Skeletal muscle tissue (tissue), 4 donors: Measurements from ENCODE around the gene FKTN. TPM values are rescaled to one million over a fixed set of nuclear protein-coding genes. Genes with fewer than 3 reads are reported as not detected.

ENCODE experiments used
- H3K27ac ChIP-seq: one replicate; pipeline ENCODE4 v1.7.0; 2013; ENCODE audit warnings: mild to moderate bottlenecking, low read depth, low read length, inconsistent platforms
- H3K27me3 ChIP-seq, 3 donors: one replicate each; pipeline ENCODE4 v1.7.0; 2013; ENCODE audit warnings: low read length in 3 of 3; ENCODE audit not compliant: control insufficient read depth in 3 of 3, insufficient read depth in 3 of 3
- H3K36me3 ChIP-seq, 3 donors: one replicate each; pipeline ENCODE4 v1.7.0; 2013; ENCODE audit warnings: low read length in 3 of 3; ENCODE audit not compliant: control insufficient read depth in 3 of 3, insufficient read depth in 3 of 3
- H3K4me1 ChIP-seq, 3 donors: one replicate each; pipeline ENCODE4 v1.7.0; 2013; ENCODE audit warnings: low read length in 3 of 3, mild to moderate bottlenecking in 3 of 3; ENCODE audit not compliant: control insufficient read depth in 3 of 3, insufficient read depth in 3 of 3
- H3K4me3 ChIP-seq, 3 donors: one replicate each; pipeline ENCODE4 v1.7.0; 2013; ENCODE audit warnings: low read length in 3 of 3
- H3K9ac ChIP-seq, 3 donors: one replicate each; pipeline ENCODE4 v1.7.0; 2013; ENCODE audit warnings: low read length in 3 of 3, mild to moderate bottlenecking in 3 of 3, moderate library complexity in 2 of 3, low read depth in 1 of 3
- H3K9me3 ChIP-seq, 3 donors: one replicate each; pipeline ENCODE4 v1.7.0; 2013; ENCODE audit warnings: low read length in 3 of 3; ENCODE audit not compliant: control insufficient read depth in 3 of 3
- total RNA-seq: library from RNA; depleted of rRNA; stranded (reverse); fragments of >200 nt; gene quantifications from one replicate; pipeline ENCODE4 v1.2.3, GENCODE V29; 2014
- donor health status: Osteomylitis.

Gene FKTN
- total RNA-seq, 1 donor from 2014 or later = 13.0 TPM

DNA sequence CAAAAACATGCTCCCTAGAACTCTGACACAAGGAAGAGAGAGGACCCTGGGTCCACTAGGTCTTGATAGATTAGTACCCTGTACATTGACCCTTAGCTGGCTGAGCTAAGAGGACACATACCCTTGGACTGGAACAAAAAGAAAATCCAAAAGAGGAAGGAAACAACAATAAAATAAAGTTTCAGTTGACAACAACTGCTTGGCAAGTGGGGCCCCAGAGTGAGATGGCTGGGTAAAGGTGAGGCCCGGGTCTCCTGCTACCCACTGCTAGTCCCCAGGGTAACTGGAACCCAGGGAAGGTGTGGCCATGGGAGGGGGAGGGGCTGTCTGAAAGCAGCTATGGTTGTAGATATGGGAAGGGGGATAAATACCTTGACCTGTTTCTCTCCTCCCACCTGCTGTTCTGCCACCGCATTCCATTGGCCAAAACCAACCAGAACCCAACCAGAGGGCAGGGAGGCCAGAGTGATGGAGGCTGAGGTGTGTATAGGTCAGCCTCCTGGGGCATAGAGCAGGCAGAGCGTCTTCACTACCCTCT lies 116.0 kb downstream of the FKTN start:
- no peaks in the 10 kb centered on the region for H3K9me3 ChIP-seq
- H3K27ac ChIP-seq = no peak overlapping the region
- H3K36me3 ChIP-seq = no peaks in the 10 kb centered on the region
- peaks cover 0 to 4% (median 0%) of the 10 kb centered on the region in 3 donors for H3K4me1 ChIP-seq
- no peak overlapping the region for H3K9ac ChIP-seq
- no peak overlapping the region for H3K4me3 ChIP-seq
- peaks cover 0 to 3% (median 0%) of the 10 kb centered on the region in 3 donors for H3K27me3 ChIP-seq

DNA sequence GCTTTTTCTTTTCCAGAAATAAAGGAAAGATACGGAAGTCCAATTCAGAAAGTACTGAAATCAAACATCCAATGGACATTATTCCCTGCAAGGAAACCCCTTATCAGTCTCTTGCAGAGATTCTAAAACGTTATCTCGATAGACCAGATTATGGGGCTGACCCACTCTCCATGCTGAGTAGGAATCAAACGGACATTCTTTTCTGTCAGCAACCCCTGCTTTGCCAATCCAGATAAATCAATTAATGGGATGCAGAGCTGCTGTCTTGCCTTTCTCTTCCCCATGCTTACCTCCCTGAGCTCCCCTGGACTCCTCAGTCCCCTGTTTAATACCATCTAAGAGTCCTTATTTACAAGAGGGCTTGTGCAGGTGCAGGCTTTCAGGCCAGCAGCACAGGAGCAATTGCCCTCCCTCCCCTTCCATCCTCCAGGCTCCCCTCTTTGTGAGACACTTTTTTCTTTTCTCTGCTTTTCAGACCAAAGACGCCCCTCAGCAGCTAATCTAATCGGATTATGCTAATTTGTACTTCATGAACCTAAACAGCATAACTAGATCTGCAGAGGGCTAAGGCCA lies 118.5 kb downstream of the FKTN start:
- H3K27ac ChIP-seq = no peak overlapping the region
- no peaks in the 10 kb centered on the region for H3K36me3 ChIP-seq
- H3K4me1 ChIP-seq = peaks cover 4 to 5% (median 4%) of the 10 kb centered on the region in 3 donors
- no peak overlapping the region for H3K4me3 ChIP-seq
- no peaks in the 10 kb centered on the region for H3K27me3 ChIP-seq
- no peak overlapping the region for H3K9ac ChIP-seq
- H3K9me3 ChIP-seq = no peaks in the 10 kb centered on the region

DNA sequence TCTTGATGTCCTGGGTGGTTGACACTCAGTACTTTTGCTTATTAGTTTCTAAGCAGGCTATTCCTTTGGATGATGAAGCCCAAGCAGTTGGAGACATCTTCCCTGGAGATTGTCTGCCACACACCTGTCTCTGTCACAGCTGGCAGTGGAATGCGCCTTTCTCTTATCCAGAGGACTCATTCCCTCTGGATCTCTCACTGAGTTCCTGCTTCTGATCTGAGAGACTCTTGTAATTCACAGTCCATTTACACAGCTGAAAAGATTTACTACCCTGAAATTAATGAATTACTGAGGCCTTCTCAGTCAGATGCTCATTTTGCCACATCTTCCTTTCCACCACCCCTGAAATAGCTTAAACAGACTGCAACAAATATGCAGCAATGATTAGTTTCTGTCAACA lies 120.2 kb downstream of the FKTN start:
- Histone ChIP-seq H3K9me3 (no peaks in the 10 kb centered on the region), H3K27me3 (no peaks in the 10 kb centered on the region), H3K36me3 (no peaks in the 10 kb centered on the region), H3K4me3 (no peak overlapping the region), H3K9ac (no peak overlapping the region), H3K4me1 (peaks cover 4 to 5% (median 4%) of the 10 kb centered on the region in 3 donors), H3K27ac (no peak overlapping the region)

DNA sequence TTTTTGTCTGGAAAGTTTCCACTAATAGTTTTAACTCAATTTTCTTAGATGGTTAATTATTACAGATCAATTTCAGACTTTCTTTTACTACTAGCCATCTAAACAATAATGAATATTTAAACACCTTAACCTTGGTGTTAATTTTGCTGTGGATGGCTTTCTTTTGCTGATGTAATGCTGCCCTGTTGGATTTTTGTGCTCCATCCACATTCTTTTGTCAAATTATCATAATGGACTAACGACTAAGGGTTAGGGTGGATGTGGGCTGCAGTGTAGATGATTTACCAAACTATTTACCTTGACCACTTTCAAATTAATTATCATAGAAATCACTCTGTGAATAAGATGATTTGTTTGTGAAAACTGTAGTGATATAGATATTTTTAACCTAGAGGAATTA lies 120.8 kb downstream of the FKTN start:
- Histone ChIP-seq H3K9me3 (no peaks in the 10 kb centered on the region), H3K27ac (no peak overlapping the region), H3K4me1 (peaks cover 5 to 10% (median 6%) of the 10 kb centered on the region in 3 donors), H3K27me3 (no peaks in the 10 kb centered on the region), H3K9ac (no peak overlapping the region), H3K36me3 (no peaks in the 10 kb centered on the region), H3K4me3 (no peak overlapping the region)

DNA sequence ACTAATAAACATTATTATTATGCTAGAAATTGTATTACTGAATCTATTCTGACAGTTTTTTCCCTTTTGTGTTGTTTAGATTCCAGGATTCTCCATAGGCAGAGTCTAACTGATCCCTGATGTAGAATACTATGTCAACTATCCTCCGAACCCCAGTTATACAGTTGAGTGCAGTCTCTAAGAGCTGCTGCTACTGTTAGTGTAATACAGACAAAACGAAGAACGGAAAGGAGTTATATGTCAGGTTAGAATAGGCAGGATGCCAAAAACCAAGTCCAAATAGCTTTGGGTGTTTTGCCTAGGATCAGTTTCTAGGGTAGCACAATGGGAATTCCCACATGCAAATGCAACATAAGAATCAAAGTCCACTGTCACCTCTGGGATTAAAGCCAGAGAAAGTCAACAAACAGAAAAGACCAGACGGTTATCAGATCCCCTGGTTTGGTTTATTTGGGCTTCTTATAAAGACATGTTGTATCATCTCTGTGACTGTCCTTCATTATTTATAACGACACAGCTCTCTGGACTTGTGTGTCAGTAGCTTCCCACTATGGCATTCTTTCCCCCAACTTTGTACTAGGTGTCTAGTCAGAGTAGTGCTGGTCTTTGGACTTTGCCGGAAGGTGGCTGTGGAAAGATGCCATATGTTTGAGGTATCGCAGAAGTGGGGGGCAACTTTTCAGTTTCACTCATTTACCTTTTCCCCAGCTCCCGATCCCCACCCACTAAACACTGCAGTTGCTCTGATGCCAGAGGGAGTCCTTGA lies 121.5 kb downstream of the FKTN start:
- peaks cover 5 to 11% (median 9%) of the 10 kb centered on the region in 3 donors for H3K4me1 ChIP-seq
- no peaks in the 10 kb centered on the region for H3K9me3 ChIP-seq
- H3K27ac ChIP-seq = no peak overlapping the region
- H3K36me3 ChIP-seq = no peaks in the 10 kb centered on the region
- no peaks in the 10 kb centered on the region for H3K27me3 ChIP-seq
- no peak overlapping the region for H3K9ac ChIP-seq
- no peak overlapping the region for H3K4me3 ChIP-seq

DNA sequence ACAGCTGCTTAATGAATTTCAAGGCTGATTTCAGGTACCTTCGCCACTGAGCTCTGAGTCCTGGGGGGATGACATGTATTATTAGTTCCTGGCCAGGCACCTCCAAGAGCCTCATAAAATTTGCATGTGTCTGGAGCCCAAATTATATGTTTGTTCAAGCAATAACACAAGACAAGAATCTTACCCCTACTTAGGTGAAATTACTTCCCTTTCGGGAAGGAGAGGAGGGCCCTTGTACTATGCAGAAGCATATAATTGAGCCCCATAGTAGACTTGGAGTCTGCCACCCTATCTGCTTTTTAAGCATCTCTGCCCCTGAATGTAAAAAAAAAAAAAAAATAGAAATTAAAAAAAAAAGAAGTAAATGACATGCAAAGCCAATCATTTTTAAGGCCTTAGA lies 123.4 kb downstream of the FKTN start:
- H3K27ac ChIP-seq = no peak overlapping the region
- H3K36me3 ChIP-seq = no peaks in the 10 kb centered on the region
- no peak overlapping the region for H3K9ac ChIP-seq

DNA sequence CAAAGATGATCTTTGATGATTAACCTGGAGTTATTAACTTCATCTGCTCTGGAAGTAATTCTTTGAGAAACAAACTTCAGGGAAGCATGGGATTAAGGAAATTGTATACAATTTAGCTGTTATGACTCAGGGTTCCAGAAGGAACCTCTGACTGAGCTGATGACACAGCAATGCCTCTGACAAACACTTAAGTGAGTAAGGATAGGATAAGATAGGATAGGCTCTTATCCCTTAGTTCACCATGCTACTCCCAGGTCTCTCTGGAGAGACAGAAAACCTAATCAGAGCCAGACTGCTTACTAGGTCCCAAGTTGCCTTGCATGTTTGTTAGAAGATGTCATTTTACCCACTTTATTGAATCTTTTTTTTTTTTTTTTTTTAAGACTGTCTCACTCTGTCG lies 123.8 kb downstream of the FKTN start:
- Histone ChIP-seq H3K27me3 (no peaks in the 10 kb centered on the region), H3K9me3 (no peaks in the 10 kb centered on the region), H3K36me3 (no peaks in the 10 kb centered on the region), H3K4me1 (peaks cover 5 to 11% (median 9%) of the 10 kb centered on the region in 3 donors), H3K27ac (no peak overlapping the region), H3K9ac (no peak overlapping the region), H3K4me3 (no peak overlapping the region)

More for the DNA sequence above, 123.4 kb downstream of the FKTN start:
- H3K4me3 ChIP-seq = no peak overlapping the region
- H3K27me3 ChIP-seq = no peaks in the 10 kb centered on the region
- peaks cover 5 to 11% (median 9%) of the 10 kb centered on the region in 3 donors for H3K4me1 ChIP-seq
- H3K9me3 ChIP-seq = no peaks in the 10 kb centered on the region

DNA sequence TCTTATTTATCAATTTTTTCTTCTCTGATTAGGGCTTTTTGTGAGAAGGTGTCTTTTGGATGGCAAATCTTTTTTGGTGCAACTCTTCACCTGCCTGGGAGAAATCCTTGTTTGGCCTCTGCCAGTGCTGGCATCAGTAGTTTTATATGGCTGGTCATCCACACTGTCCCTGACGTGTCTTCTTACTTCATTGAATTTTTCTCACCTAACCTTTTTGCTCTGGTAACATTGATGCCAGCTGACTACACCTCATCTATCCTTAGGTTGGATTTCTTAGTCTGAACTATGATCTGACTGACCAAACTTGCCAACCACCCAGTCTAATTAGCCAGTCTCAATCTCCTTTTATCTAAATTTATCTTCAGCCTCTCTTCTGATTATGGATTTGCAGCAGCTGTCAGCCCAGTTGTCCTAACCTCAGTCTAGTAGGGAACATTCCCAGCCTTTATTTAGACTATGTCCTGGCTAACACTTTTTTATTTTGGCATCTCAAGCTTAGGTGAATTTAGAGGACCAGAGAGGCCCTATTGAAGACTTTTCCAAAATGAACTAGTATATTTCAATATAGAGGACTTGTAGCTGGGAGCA lies 125.9 kb downstream of the FKTN start:
- H3K36me3 ChIP-seq = no peaks in the 10 kb centered on the region
- no peaks in the 10 kb centered on the region for H3K27me3 ChIP-seq
- no peak overlapping the region for H3K4me3 ChIP-seq
- no peak overlapping the region for H3K9ac ChIP-seq
- no peaks in the 10 kb centered on the region for H3K9me3 ChIP-seq
- peak overlapping the region; percentile 78 for H3K27ac ChIP-seq
- H3K4me1 ChIP-seq = peaks cover 5 to 11% (median 7%) of the 10 kb centered on the region in 3 donors

DNA sequence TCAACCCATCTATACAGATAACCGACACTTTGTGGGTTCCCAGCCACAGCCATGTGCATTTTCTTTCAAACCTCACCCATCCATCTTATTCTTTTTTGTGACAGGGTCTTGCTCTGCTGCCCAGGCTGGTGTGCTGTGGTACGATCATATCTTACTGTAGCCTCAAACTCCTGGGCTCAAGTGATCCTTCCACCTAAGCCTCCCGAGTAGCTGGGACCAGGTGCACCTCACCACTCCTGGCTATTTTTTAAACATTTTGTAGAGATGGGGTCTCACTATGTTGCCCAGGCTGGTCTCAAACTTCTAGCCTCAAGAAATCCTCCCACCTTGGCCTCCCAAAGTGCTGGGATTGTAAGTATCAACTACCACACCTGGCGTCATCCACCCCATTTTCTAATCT lies 129.0 kb downstream of the FKTN start:
- no peak overlapping the region for H3K4me3 ChIP-seq
- peaks cover 0 to 4% (median 0%) of the 10 kb centered on the region in 3 donors for H3K27me3 ChIP-seq
- H3K36me3 ChIP-seq = no peaks in the 10 kb centered on the region
- H3K9ac ChIP-seq = no peak overlapping the region
- no peaks in the 10 kb centered on the region for H3K9me3 ChIP-seq
- peaks cover 8 to 19% (median 12%) of the 10 kb centered on the region in 3 donors for H3K4me1 ChIP-seq
- no peak overlapping the region for H3K27ac ChIP-seq
